Cardiac fibroblast (primary cell): ENCODE measurements around the gene DNAJC5.

ENCODE experiments used
- DNase-seq, 2 donors: peaks; one replicate each; pipeline versions ENCODE4 v3.0.0 to v3.0.0-alpha.2; 2010; ENCODE audit warnings: low read depth in 2 of 2
- H3K4me3 ChIP-seq, 2 donors: replicated peaks in 1 of 2; 1 replicate in 1 of 2; 2 replicates in 1 of 2; pipeline ENCODE4 v1.5.1; 2011; ENCODE audit warnings: low read depth in 2 of 2, low read length in 2 of 2, mild to moderate bottlenecking in 2 of 2, moderate library complexity in 1 of 2
- TF ChIP-seq, protein P1 (sequence below): IDR thresholded peaks from one replicate; pipeline ENCODE4 v1.5.1; 2011; ENCODE audit warnings: low read depth, mild to moderate bottlenecking, low read length, inconsistent platforms

Gene DNAJC5

DNA sequence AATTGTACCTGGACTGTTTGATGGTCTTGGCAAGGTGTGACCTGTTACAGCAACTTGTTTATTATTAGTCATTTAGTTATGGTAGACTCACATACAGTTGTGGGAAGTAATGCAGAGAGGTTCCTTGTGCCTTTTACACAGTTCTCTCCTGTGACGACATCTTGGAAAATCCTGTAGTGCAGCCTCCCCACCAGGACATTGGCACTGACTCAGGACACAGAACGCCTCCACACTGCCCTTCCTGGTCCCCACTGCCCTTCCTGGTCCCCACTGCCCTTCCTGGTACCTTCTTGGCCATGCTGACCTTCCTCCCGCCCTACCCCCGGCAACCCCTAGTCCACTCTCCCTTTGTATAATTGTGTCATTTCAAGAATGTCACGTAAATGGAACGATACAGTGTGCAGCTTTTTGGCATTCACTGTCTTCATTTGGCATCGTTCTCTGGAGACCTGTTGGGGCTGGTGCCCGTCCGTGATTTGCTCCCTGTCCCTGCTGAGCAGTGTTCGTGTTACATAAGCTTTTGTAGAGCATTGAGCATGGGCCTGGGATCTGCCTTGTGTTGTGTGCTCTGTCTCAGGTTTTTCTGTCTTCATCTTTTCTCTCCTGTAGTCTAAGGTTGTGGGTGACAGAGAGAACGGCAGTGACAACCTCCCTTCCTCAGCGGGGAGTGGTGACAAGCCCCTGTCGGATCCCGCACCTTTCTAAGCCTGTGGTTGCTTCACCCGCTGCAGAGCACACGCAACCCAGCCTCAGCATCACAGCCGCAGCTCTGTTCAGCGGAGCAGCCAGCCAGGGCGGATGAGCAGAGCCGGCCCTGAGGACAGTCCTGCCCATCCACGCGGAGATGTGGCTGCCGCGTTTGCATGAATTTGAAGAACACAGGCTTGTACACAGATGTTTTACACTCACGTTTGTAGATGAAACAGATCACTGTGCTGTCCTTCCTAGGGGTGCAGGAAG is 5.4 kb upstream of the DNAJC5 start:
- TF ChIP-seq, protein P1, sequence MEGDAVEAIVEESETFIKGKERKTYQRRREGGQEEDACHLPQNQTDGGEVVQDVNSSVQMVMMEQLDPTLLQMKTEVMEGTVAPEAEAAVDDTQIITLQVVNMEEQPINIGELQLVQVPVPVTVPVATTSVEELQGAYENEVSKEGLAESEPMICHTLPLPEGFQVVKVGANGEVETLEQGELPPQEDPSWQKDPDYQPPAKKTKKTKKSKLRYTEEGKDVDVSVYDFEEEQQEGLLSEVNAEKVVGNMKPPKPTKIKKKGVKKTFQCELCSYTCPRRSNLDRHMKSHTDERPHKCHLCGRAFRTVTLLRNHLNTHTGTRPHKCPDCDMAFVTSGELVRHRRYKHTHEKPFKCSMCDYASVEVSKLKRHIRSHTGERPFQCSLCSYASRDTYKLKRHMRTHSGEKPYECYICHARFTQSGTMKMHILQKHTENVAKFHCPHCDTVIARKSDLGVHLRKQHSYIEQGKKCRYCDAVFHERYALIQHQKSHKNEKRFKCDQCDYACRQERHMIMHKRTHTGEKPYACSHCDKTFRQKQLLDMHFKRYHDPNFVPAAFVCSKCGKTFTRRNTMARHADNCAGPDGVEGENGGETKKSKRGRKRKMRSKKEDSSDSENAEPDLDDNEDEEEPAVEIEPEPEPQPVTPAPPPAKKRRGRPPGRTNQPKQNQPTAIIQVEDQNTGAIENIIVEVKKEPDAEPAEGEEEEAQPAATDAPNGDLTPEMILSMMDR: no peak
- peak in 1 of 2 donors; percentile 30 for DNase-seq
- no peak overlapping the region for H3K4me3 ChIP-seq

DNA sequence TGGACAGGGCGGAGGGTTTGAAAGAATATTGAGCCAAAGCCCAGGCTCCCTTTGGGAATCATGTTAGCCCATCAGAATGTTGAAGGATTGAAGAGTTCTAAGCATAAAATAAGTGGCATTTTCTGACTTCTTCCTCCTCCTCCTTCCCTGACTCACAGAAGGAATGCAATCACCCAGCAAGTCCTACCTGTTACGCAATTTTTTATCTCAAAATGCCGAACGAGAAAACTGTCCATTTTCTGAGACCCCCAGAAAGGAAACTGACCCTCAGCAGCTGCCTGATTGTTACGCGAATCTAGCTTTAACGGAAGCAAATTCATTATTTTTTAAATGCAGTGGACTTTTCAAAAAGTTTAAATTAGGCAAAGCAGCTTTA is 4.7 kb upstream of the DNAJC5 start:
- TF ChIP-seq, protein P1: no peak
- peak; percentile 23 to 29 for DNase-seq
- no peak overlapping the region for H3K4me3 ChIP-seq

DNA sequence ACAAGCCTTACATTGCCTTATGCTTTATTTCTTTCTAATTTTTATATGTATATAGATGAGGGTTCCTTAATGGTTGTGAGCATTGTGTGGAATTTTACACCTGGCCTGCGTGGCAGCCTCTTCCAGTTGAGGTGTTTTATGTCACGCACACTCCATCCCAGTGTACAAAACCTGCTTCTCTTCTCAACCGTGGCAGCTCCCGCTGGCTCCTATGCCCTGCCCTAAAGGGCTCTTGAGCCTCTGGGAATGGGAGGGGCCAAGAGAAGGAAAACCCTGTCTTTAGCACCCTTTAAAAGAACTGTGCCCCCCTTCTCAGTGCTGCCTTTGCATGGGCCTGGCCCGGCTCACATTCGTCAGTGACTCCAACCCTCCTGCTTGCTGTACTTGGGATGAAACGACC is 4.3 kb upstream of the DNAJC5 start:
- no peak overlapping the region for H3K4me3 ChIP-seq
- TF ChIP-seq, protein P1: no peak
- no peak for DNase-seq

DNA sequence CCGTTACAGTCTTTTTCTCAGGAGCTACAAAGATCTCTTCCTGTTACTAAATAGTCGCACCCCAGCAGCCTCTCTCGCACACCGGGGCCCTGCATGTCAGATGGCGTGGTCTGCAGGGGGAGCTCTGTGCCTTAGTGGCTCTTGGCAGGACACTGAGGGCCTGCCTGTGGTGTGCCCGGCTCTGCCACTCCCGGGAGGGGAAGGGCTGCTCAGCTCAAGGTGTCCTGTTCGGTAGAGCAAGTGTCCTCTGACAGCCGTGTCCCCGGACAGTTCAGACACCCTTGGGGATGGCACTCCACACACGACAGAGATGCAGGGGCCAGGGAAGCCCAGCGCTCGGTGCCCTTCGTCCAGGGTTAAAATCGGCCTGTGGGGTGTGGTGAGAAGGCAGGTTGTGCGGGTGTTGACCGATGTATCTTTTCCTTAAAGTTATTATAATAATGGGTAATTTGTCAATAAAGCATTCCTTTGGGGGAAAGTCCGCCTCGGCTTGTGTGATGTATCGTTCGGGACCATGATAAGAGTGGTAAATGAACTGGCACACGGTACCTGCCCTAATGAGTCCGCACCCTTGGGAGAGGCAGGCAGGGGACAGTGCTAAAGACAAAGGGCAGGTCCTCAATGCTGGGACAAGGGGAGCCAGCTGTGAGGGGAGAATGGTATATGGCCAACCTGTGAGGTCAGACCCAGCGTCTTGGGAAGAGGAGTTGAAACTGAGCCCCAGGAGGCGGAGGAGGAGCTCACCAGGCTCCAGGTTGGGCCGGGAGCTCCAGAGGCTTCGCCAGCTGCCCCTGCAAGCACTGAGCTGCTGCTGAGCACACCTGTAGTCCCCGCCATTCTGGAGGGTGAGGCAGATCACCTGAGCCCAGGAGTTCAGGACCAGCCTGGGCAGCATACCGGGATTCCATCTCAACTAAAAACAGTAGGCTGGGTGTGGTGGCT is 3.6 kb upstream of the DNAJC5 start:
- H3K4me3 ChIP-seq: no peak overlapping the region
- TF ChIP-seq, protein P1: no peak
- DNase-seq: no peak

DNA sequence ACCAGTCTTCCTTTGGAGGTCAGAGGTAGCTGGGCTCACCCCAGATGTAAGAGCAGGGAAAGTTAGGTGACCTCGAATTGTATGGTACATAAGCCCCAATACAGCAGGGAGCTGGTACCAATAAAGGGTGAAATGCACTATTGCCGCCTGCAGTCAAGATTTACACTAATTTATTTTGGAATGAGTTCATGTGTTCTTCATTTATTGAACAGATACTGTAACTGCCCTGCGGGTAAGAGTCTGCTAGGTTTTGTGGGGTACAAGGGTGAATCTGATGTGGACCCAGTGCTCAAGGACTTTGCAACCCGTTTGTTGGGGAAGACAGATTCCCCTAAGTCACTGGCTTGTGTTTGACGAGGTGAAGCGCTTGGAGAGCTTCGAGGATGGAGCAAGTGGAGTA is 2.5 kb upstream of the DNAJC5 start:
- TF ChIP-seq, protein P1: no peak
- DNase-seq: no peak
- no peak overlapping the region for H3K4me3 ChIP-seq

DNA sequence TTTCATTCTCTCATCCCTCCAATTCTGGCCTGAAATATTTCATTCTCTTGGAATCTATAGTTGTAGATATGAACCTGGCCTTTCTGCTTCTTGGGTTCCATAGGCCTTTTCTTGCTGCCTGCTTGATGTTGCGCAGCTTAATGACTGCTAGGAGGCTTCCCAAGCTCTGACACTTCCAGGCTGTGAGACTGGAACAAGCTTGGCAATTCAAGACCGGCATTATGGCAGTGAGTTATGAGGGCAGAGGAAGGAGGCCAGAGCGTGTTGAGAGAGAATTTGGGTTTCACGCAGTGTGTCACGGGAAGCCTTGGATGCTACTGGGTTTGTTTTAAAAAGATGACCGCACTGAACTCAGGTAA is 948 bp upstream of the DNAJC5 start:
- DNase-seq: no peak
- TF ChIP-seq, protein P1: no peak
- peak overlapping the region; percentile 49 to 69 for H3K4me3 ChIP-seq
